Left ventricle myocardium inferior (tissue), 1 donor: ENCODE results near the gene RNF8. TPM values are rescaled to one million over a fixed set of nuclear protein-coding genes. Genes with fewer than 3 reads are reported as not detected.
"Not testable (repeated sequence)": the region's sequence is repeated elsewhere in the genome, so short reads cannot be mapped to it uniquely, and the experiment has no call there.

Experiments
- DNase-seq: peaks from one replicate; pipeline ENCODE4 v3.0.0-alpha.2; 2020
- H3K27ac ChIP-seq: fragments of 200-600 bp; replicated peaks from 2 replicates; pipeline ENCODE4 v1.8.0; 2021
- H3K27me3 ChIP-seq: fragments of 200-600 bp; 2 replicates; pipeline ENCODE4 v1.8.0; 2021; ENCODE audit warnings: low read depth
- H3K36me3 ChIP-seq: fragments of 200-600 bp; 2 replicates; pipeline ENCODE4 v1.8.0; 2021
- H3K4me1 ChIP-seq: fragments of 200-600 bp; 2 replicates; pipeline ENCODE4 v1.8.0; 2021
- H3K4me3 ChIP-seq: fragments of 200-600 bp; 2 replicates; pipeline ENCODE4 v1.8.0; 2021; ENCODE audit warnings: mild to moderate bottlenecking, moderate library complexity
- H3K9me3 ChIP-seq: fragments of 200-600 bp; replicated peaks from 2 replicates; pipeline ENCODE4 v1.8.0; 2021
- CTCF ChIP-seq: fragments of 200-600 bp; IDR thresholded peaks from 2 replicates; pipeline ENCODE4 v1.8.0; 2021; ENCODE audit warnings: antibody characterized with exemption, mild to moderate bottlenecking, borderline replicate concordance
- intact Hi-C: fragments of 100-400 bp; cut with micrococcal nuclease; formaldehyde crosslinking; loops from one replicate; pipeline ENCODE4 v1.11.0; 2022
- total RNA-seq: library from RNA; stranded (reverse); fragmentation: NEBNext Ultra II Directional; extraction: Animal tissue kit (Norgen Biotek cat#: 25700); gene quantifications from one replicate; pipeline ENCODE4 v1.2.1, GENCODE V29; 2021
- donor health status: DM: no; HTN: yes; CAD: no; lungs with severe emphysema.

The RNF8 gene
- total RNA-seq, 1 donor from 2014 or later: 16.1 TPM

- Histone ChIP-seq H3K27me3 (no peaks in the 10 kb centered on the region), H3K36me3 (peaks cover 32% of the 10 kb centered on the region), H3K4me1 (peaks cover 67% of the 10 kb centered on the region), H3K9me3 (no peaks in the 10 kb centered on the region), H3K27ac (no peak overlapping the region), H3K4me3 (no peak overlapping the region)
- intact Hi-C loops: no loop called here
- DNase-seq: no peak
- TF ChIP-seq CTCF: no peak
Measured at GRCh38 chr6:37435816-37436215, 82.0 kb downstream of the RNF8 start.

DNA sequence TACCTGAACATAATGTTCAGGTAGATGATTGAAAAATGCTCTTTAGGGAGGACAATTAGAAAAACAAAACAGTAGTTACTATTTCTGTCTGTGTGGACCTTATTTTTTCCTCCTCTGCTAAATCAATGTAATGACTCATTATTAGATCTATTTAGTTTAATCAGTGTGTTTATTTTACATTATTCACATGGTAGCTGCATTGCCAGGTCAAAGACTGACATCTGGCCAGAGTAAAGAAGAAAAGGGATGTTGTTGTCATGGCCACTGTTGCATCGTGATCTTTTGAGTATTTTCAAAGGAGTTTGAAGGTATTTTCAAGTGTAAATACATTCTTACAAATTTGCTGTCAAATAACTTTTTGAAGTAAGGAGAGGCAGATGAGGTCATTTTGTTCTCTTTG lies 85.1 kb downstream of the RNF8 start:
- peaks cover 79% of the 10 kb centered on the region for H3K4me1 ChIP-seq
- no peaks in the 10 kb centered on the region for H3K27me3 ChIP-seq
- peaks cover 34% of the 10 kb centered on the region for H3K36me3 ChIP-seq
- H3K4me3 ChIP-seq: no peak overlapping the region
- TF ChIP-seq CTCF: no peak
- DNase-seq: no peak
- H3K9me3 ChIP-seq: no peaks in the 10 kb centered on the region
- H3K27ac ChIP-seq: no peak overlapping the region
- intact Hi-C loops: no loop called here

GRCh38 chr6:37441651-37442050 lies 87.9 kb downstream of the RNF8 start:
- Histone ChIP-seq H3K27ac (peak overlapping the region; percentile 79), H3K27me3 (no peaks in the 10 kb centered on the region), H3K4me3 (no peak overlapping the region), H3K4me1 (peaks cover 65% of the 10 kb centered on the region), H3K36me3 (peaks cover 48% of the 10 kb centered on the region), H3K9me3 (no peaks in the 10 kb centered on the region)
- intact Hi-C loops: no loop called here
- TF ChIP-seq CTCF: no peak
- no peak for DNase-seq

DNA sequence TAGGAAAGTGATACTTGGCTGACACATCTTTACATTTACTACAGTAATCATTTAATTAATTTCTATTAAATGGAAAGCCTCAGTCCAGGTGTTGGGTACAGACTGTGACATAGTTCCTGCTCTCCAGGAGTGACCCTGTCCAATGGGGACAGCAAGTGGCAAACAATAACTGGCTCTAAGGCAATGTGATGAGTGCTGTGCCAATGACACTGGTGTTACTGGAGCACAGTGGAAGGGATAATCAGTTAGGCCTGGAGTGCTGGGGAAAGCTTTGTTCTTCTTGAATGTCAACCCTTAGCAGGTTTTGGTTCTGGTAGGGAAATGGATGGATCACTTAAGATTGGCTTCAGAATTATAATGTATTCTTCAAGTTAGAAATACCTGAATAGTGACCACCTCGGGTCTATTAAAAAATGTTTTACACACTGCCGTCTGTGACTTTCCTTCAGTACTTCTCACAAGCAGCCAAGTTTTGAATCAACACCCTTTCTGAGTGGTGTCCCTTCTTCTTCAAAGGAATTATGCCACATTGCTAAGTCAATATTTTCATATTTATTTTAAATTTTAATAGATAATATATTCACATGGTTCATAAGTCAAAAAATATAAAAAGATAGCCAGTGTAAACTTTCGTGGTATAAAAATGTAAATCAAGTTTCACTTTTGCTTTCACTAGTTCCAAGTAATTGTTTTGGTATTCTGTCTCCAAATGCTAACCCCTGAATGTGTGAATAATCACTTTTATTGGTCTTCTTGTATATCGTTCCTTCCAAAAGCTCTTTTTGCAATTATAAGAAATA lies 88.8 kb downstream of the RNF8 start:
- no peak for TF ChIP-seq CTCF
- peaks cover 65% of the 10 kb centered on the region for H3K4me1 ChIP-seq
- intact Hi-C loops: no loop called here
- H3K27ac ChIP-seq: peak overlapping the region; percentile 79
- no peaks in the 10 kb centered on the region for H3K27me3 ChIP-seq
- no peak for DNase-seq
- no peaks in the 10 kb centered on the region for H3K9me3 ChIP-seq
- peak overlapping the region; percentile 49 for H3K4me3 ChIP-seq
- peaks cover 48% of the 10 kb centered on the region for H3K36me3 ChIP-seq

DNA sequence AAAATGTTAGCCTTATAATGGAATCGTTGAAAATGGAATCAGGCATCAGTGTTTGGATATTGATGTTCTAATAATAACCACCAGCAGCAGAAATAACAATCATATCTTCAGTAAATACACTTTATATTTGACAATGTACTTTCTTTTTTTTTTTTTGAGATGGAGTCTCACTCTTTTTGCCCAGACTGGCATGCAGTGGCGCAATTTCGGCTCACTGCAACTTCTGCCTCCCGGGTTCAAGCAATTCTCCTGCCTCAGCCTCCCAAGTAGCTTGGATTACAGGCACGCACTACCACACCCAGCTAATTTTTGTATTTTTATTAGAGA lies 89.4 kb downstream of the RNF8 start:
- intact Hi-C loops, DNase-seq, H3K27me3 ChIP-seq, H3K9me3 ChIP-seq: not testable (repeated sequence)
- peaks cover 59% of the 10 kb centered on the region for H3K4me1 ChIP-seq
- peaks cover 48% of the 10 kb centered on the region for H3K36me3 ChIP-seq
- peak overlapping the region; percentile 79 for H3K27ac ChIP-seq
- peak overlapping the region; percentile 49 for H3K4me3 ChIP-seq

Other genes starting within 250 kb of the RNF8 start
- 28.9 TPM for gene PIM1, start 183.8 kb upstream of the RNF8 start, total RNA-seq
- gene TBC1D22B, start 96.2 kb upstream of the RNF8 start, total RNA-seq: 6.1 TPM
- gene TMEM217, start 95.8 kb upstream of the RNF8 start, total RNA-seq: 0.80 TPM
- gene CMTR1, start 79.2 kb downstream of the RNF8 start, total RNA-seq: 34.4 TPM
- gene CCDC167, start 145.9 kb downstream of the RNF8 start, total RNA-seq: 28.1 TPM